H1 (cell line): ENCODE data around the gene WNT5A. TPM values are rescaled to one million over a fixed set of nuclear protein-coding genes. Genes with fewer than 3 reads are reported as not detected.

ENCODE experiments used
- CTCF ChIA-PET: fragments of 300-600 bp; sonication (Branson Sonifier 250); formaldehyde crosslinking; loops from one replicate; lab custom pipeline; 2021; ENCODE audit not compliant: partially characterized antibody; lab: Charles Lee
- POLR2A ChIA-PET: fragments of 300-600 bp; sonication (Branson Sonifier 250); formaldehyde crosslinking; loops from one replicate; lab custom pipeline; 2021; ENCODE audit warnings: inconsistent platforms; ENCODE audit not compliant: partially characterized antibody; lab: Charles Lee
- DNase-seq, 2 experiments: peaks; one replicate each; pipeline versions ENCODE4 v3.0.0 to v3.0.0-alpha.2; 2010 to 2022; ENCODE audit warnings: low spot score in 2 of 2, low read depth in 1 of 2, mixed read lengths in 1 of 2
- FAIRE-seq: peaks from 2 replicates; lab custom pipeline; 2011; peaks lifted over from hg19 to GRCh38; lab: Jason Lieb, UNC
- H2AFZ ChIP-seq: 2 replicates; pipeline ENCODE4 v1.8.1; 2012; ENCODE audit warnings: low read length, inconsistent platforms
- H2AK5ac ChIP-seq: 2 replicates; pipeline ENCODE4 v1.6.1; 2013; ENCODE audit warnings: low read depth, low read length
- H2BK120ac ChIP-seq: replicated peaks from 2 replicates; pipeline ENCODE3; 2013; ENCODE audit warnings: low read depth, low read length, inconsistent platforms
- H2BK12ac ChIP-seq: 2 replicates; pipeline ENCODE4 v1.6.1; 2013; ENCODE audit warnings: low read depth, low read length
- H2BK15ac ChIP-seq: 2 replicates; pipeline ENCODE4 v1.6.1; 2013; ENCODE audit warnings: low read length
- H2BK20ac ChIP-seq: 2 replicates; pipeline ENCODE4 v1.6.1; 2013; ENCODE audit warnings: low read length
- H2BK5ac ChIP-seq: 2 replicates; pipeline ENCODE4 v1.6.1; 2013; ENCODE audit warnings: low read depth, low read length
- H3K14ac ChIP-seq: 2 replicates; pipeline ENCODE4 v1.6.1; 2013; ENCODE audit warnings: inconsistent platforms; ENCODE audit not compliant: insufficient read length
- H3K18ac ChIP-seq: 2 replicates; pipeline ENCODE4 v1.6.1; 2013; ENCODE audit warnings: low read length; ENCODE audit errors: extremely low read depth
- H3K23ac ChIP-seq: 2 replicates; pipeline ENCODE4 v1.6.1; 2013; ENCODE audit warnings: inconsistent platforms; ENCODE audit not compliant: insufficient read length
- H3K23me2 ChIP-seq: 2 replicates; pipeline ENCODE4 v1.6.1; 2013; ENCODE audit warnings: low read depth, low read length
- H3K27ac ChIP-seq: 2 replicates; pipeline ENCODE4 v1.6.1; 2011; ENCODE audit warnings: low read depth, low read length, inconsistent platforms
- H3K27me3 ChIP-seq, 4 experiments: replicated peaks in 1 of 4; 1 replicate in 1 of 4; 2 replicates in 3 of 4; pipeline versions ENCODE4 v1.6.1 to v1.8.1; 2011 to 2013; ENCODE audit warnings: low read length in 3 of 4, mild to moderate bottlenecking in 3 of 4, inconsistent platforms in 2 of 4, mixed read lengths in 2 of 4, moderate library complexity in 1 of 4; ENCODE audit not compliant: control insufficient read depth in 3 of 4, insufficient read depth in 3 of 4; ENCODE audit errors: extremely low read depth in 1 of 4
- H3K36me3 ChIP-seq, 4 experiments: 2 replicates each; pipeline versions ENCODE4 v1.6.1 to v1.8.1; 2011 to 2013; ENCODE audit warnings: mild to moderate bottlenecking in 4 of 4, low read length in 3 of 4, moderate library complexity in 2 of 4, control low read depth in 1 of 4, inconsistent platforms in 1 of 4; ENCODE audit not compliant: insufficient read depth in 4 of 4, control insufficient read depth in 2 of 4
- H3K4ac ChIP-seq: replicated peaks from 2 replicates; pipeline ENCODE3; 2013; ENCODE audit warnings: low read length, low read depth, mixed read lengths, inconsistent platforms; ENCODE audit not compliant: insufficient read length
- H3K4me1 ChIP-seq, 4 experiments: replicated peaks in 1 of 4; 1 replicate in 1 of 4; 2 replicates in 3 of 4; pipeline versions ENCODE4 v1.6.1 to v1.8.1; 2011 to 2013; ENCODE audit warnings: low read length in 3 of 4, inconsistent platforms in 2 of 4, mixed read lengths in 1 of 4; ENCODE audit not compliant: insufficient read depth in 4 of 4, control insufficient read depth in 3 of 4
- H3K4me2 ChIP-seq, 2 experiments: 2 replicates each; pipeline versions ENCODE4 v1.6.1 to v1.8.1; 2011 to 2013; ENCODE audit warnings: low read depth in 2 of 2, low read length in 2 of 2, control low read depth in 1 of 2, inconsistent platforms in 1 of 2, mild to moderate bottlenecking in 1 of 2; ENCODE audit not compliant: insufficient read depth in 1 of 2
- H3K4me3 ChIP-seq, 4 experiments: fragments of 200-600, 300-600 bp in 1 of 4; sonication (generic), shearing (Covaris generic), sonication (Bioruptor Twin) in 1 of 4; 2 replicates each; pipeline versions ENCODE4 v1.5.1 to v1.8.1; 2011 to 2016; ENCODE audit warnings: low read length in 4 of 4, low read depth in 3 of 4, control low read depth in 2 of 4, inconsistent platforms in 2 of 4, mild to moderate bottlenecking in 2 of 4, mixed read lengths in 1 of 4, moderate library complexity in 1 of 4; ENCODE audit not compliant: insufficient read depth in 2 of 4; ENCODE audit errors: extremely low read depth in 1 of 4
- H3K56ac ChIP-seq: replicated peaks from 2 replicates; pipeline ENCODE3; 2013; ENCODE audit warnings: low read depth, mild to moderate bottlenecking, mixed read lengths, low read length, inconsistent platforms; ENCODE audit not compliant: insufficient read length
- H3K79me1 ChIP-seq: 2 replicates; pipeline ENCODE4 v1.6.1; 2013; ENCODE audit warnings: low read depth, low read length, control low read depth
- H3K79me2 ChIP-seq, 2 experiments: 2 replicates each; pipeline versions ENCODE4 v1.6.1 to v1.8.1; 2012 to 2013; ENCODE audit warnings: low read length in 2 of 2, mild to moderate bottlenecking in 2 of 2, inconsistent platforms in 1 of 2; ENCODE audit not compliant: insufficient read depth in 2 of 2, control insufficient read depth in 1 of 2
- H3K9ac ChIP-seq, 4 experiments: replicated peaks in 1 of 4; 1 replicate in 1 of 4; 2 replicates in 3 of 4; pipeline versions ENCODE4 v1.6.1 to v1.8.1; 2011 to 2013; ENCODE audit warnings: low read depth in 3 of 4, low read length in 3 of 4, control low read depth in 2 of 4, mild to moderate bottlenecking in 2 of 4, moderate library complexity in 2 of 4, inconsistent platforms in 1 of 4; ENCODE audit errors: extremely low read depth in 1 of 4
- H3K9me3 ChIP-seq, 2 experiments: 2 replicates each; pipeline versions ENCODE4 v1.6.1 to v1.8.1; 2012 to 2013; ENCODE audit warnings: mild to moderate bottlenecking in 2 of 2, moderate library complexity in 2 of 2, control low read depth in 1 of 2, inconsistent platforms in 1 of 2, low read depth in 1 of 2, low read length in 1 of 2, mixed read lengths in 1 of 2; ENCODE audit not compliant: insufficient read depth in 2 of 2
- H4K20me1 ChIP-seq, 2 experiments: replicated peaks in 1 of 2; 2 replicates each; pipeline versions ENCODE3 to v1.8.1; 2011 to 2013; ENCODE audit warnings: inconsistent platforms in 2 of 2, low read length in 2 of 2, mild to moderate bottlenecking in 1 of 2; ENCODE audit not compliant: insufficient read depth in 2 of 2, control insufficient read depth in 1 of 2
- H4K5ac ChIP-seq: 2 replicates; pipeline ENCODE4 v1.6.1; 2013; ENCODE audit warnings: low read length, low read depth, mixed read lengths, inconsistent platforms; ENCODE audit not compliant: insufficient read length
- H4K8ac ChIP-seq: 2 replicates; pipeline ENCODE4 v1.8.0; 2013; ENCODE audit warnings: mild to moderate bottlenecking, moderate library complexity, low read length, inconsistent platforms; ENCODE audit not compliant: insufficient read depth; ENCODE audit errors: extremely low read depth
- H4K91ac ChIP-seq: replicated peaks from 2 replicates; pipeline ENCODE3; 2013; ENCODE audit warnings: low read length, mixed read lengths, inconsistent platforms; ENCODE audit not compliant: insufficient read length
- BRCA1 ChIP-seq: IDR thresholded peaks from 2 replicates; pipeline ENCODE4 v1.6.1; 2012; ENCODE audit warnings: low read depth, low read length, improper control_type of control experiment
- CHD2 ChIP-seq: IDR thresholded peaks from 2 replicates; pipeline ENCODE4 v1.6.1; 2012; ENCODE audit warnings: low read length, improper control_type of control experiment
- JUN ChIP-seq: IDR thresholded peaks from 2 replicates; pipeline ENCODE4 v1.6.1; 2011; ENCODE audit warnings: low read depth, mild to moderate bottlenecking, improper control_type of control experiment, low read length
- KDM5A ChIP-seq: fragments of 200-600 bp; IDR thresholded peaks from 2 replicates; pipeline ENCODE4 v1.7.1; 2012; ENCODE audit warnings: mild to moderate bottlenecking, low read length, inconsistent platforms, mixed read lengths
- POLR2A ChIP-seq, 2 experiments: IDR thresholded peaks; 1 replicate in 1 of 2; 2 replicates in 1 of 2; pipeline ENCODE4 v1.6.1; 2011; ENCODE audit warnings: low read depth in 2 of 2, low read length in 2 of 2, mild to moderate bottlenecking in 2 of 2; ENCODE audit errors: control extremely low read depth in 1 of 2
- POLR2AphosphoS5 ChIP-seq: IDR thresholded peaks from 2 replicates; pipeline ENCODE4 v1.6.1; 2011; ENCODE audit warnings: low read depth, low read length
- RFX5 ChIP-seq: IDR thresholded peaks from 2 replicates; pipeline ENCODE4 v1.6.1; 2011; ENCODE audit warnings: low read depth, low read length, improper control_type of control experiment, borderline replicate concordance
- SAP30 ChIP-seq: fragments of 300-600 bp; sonication (generic); IDR thresholded peaks from 2 replicates; pipeline ENCODE4 v1.7.1; 2012; ENCODE audit warnings: low read length, moderate library complexity, mild to moderate bottlenecking, inconsistent platforms; ENCODE audit not compliant: insufficient read depth, insufficient replicate concordance
- SIX5 ChIP-seq: IDR thresholded peaks from 2 replicates; pipeline ENCODE4 v1.6.1; 2011; ENCODE audit warnings: mild to moderate bottlenecking, low read depth, low read length
- SP1 ChIP-seq: IDR thresholded peaks from 2 replicates; pipeline ENCODE4 v1.6.1; 2011; ENCODE audit warnings: low read depth, low read length
- SP2 ChIP-seq: IDR thresholded peaks from 2 replicates; pipeline ENCODE4 v1.6.1; 2012; ENCODE audit warnings: mild to moderate bottlenecking, low read length, inconsistent platforms
- TAF7 ChIP-seq: optimal IDR thresholded peaks from 2 replicates; pipeline ENCODE3; 2011; ENCODE audit warnings: low read depth, mild to moderate bottlenecking, inconsistent platforms, low read length, moderate library complexity, borderline replicate concordance
- TBP ChIP-seq: IDR thresholded peaks from 2 replicates; pipeline ENCODE4 v1.6.1; 2011; ENCODE audit warnings: low read depth, low read length, improper control_type of control experiment
- TEAD4 ChIP-seq: IDR thresholded peaks from 2 replicates; pipeline ENCODE4 v1.6.1; 2012; ENCODE audit warnings: low read depth, low read length, inconsistent platforms, mixed read lengths
- ZNF274 ChIP-seq: IDR thresholded peaks from 2 replicates; pipeline ENCODE4 v1.7.0; 2012; ENCODE audit warnings: low read length, borderline replicate concordance; ENCODE audit errors: extremely low read depth
- WGBS, 2 experiments: shearing (Covaris generic) in 1 of 2; methylation state at CpG; one replicate each; pipeline versions ENCODE4 v1.1.6 to v1.1.7; 2013 to 2015; ENCODE audit warnings: low lambda C conversion rate in 2 of 2, mixed read lengths in 2 of 2, inconsistent platforms in 1 of 2, low coverage in 1 of 2, missing lambda C conversion rate in 1 of 2; ENCODE audit not compliant: insufficient replicate concordance in 2 of 2, insufficient coverage in 1 of 2, insufficient read length in 1 of 2; ENCODE audit errors: extremely low coverage in 1 of 2, missing lambda C conversion rate in 1 of 2; 5-methylcytosine and 5-hydroxymethylcytosine counted together
- polyA plus RNA-seq, 7 experiments: library from polyadenylated mRNA; depleted of rRNA in 3 of 7; stranded (reverse) in 5 of 7; unstranded in 2 of 7; fragments of >200 nt in 5 of 7; fragments of 200-250 nt in 2 of 7; gene quantifications; 1 replicate in 5 of 7; 2 replicates in 1 of 7; 4 replicates in 1 of 7; pipeline versions ENCODE4 v1.2.1 to v1.2.3, GENCODE V29; 2011 to 2013; ENCODE audit warnings: missing spikeins in 2 of 7, mixed read lengths in 2 of 7
- total RNA-seq: library from RNA; stranded (reverse); fragmentation: NEBNext Ultra II Directional; extraction: Animal tissue kit (Norgen Biotek cat#: 25700); gene quantifications from 2 replicates; pipeline ENCODE4 v1.2.1, GENCODE V29; 2021

WNT5A gene
- total and polyA plus RNA-seq, 2 of the 8 experiments (the other 6 are each of a cell fraction or from before 2014, with no cell fraction given), result 3.9 to 5.6 TPM

DNA sequence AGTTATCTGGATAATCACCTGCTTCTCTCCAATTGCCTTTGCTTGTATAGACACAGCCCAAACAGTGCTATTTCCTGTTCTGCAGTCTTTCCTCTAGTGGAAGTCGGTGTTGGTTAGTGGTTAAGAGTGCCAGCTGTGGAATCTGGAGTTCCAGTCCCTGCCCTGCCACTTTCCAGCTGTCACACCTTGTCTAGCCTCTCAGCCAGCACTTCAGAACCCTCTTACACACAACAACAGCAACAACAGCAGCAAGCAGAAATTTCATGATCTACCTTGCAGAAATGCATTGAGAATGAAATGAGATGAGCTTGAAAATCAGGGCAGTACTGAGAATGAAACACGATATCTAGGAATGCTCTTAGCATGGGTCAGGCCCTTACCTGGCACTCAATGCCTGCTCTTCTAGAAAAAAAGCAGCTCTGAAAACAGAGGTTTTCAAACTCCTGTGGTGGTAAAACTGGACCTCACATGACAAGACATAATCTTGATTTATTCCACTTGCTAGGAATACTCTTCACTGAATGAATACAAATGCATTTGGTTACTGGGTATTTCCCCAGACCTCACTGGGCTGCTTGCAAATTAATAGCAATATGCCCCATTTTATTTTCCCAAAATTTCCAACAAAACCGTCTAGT lies 3.3 kb upstream of the WNT5A start:
- POLR2A ChIA-PET, result interaction anchor here (0.6 to 1.1 kb wide), 4 partner anchors 14 to 277 kb away, joined by 3 to 4 read pairs (median 4); no protein-coding TSS in a partner anchor
- Histone ChIP-seq H3K27ac (no peak overlapping the region), H3K56ac (no peak overlapping the region), H4K8ac (no peak overlapping the region), H3K14ac (no peak overlapping the region), H3K79me1 (no peaks in the 10 kb centered on the region), H3K79me2 (no peaks in the 10 kb centered on the region), H2BK5ac (no peak overlapping the region), H3K27me3 (peaks cover 10 to 53% (median 43%) of the 10 kb centered on the region in 4 experiments), H3K4me3 (peak overlapping the region in 2 of 4 experiments; percentile 42 to 90; a peak in 2 of 8 replicates), H3K23ac (no peak overlapping the region), H2BK15ac (no peak overlapping the region), H3K36me3 (no peaks in the 10 kb centered on the region), H2BK12ac (no peak overlapping the region), H3K18ac (no peak overlapping the region), H2AFZ (no peak overlapping the region), H3K4ac (no peak overlapping the region), H2BK20ac (no peak overlapping the region), H3K9me3 (no peaks in the 10 kb centered on the region), H3K4me2 (peak overlapping the region; percentile 99), H3K4me1 (peaks cover 8 to 14% (median 11%) of the 10 kb centered on the region in 4 experiments; a peak in 6 of 7 replicates), H2BK120ac (no peak overlapping the region), H3K23me2 (peaks cover 34% of the 10 kb centered on the region), H4K5ac (no peak overlapping the region), H2AK5ac (no peak overlapping the region; the same call in 1 of the 2 replicates), H3K9ac (no peak overlapping the region), H4K20me1 (no peaks in the 10 kb centered on the region), H4K91ac (no peak overlapping the region)
- CTCF ChIA-PET, result interaction anchor here (1.1 to 1.5 kb wide), 4 partner anchors 14 to 404 kb away, joined by 3 to 6 read pairs (median 3); no protein-coding TSS in a partner anchor
- 59% methylated on average over 3 of the region's 3 CpGs; no CpG with 5 or more reads in 1 of the 2 experiments for WGBS, 2 experiments
- FAIRE-seq (peak; percentile 88), DNase-seq (no peak)
- no peak for TF ChIP-seq TEAD4
- TF ChIP-seq TBP, result no peak
- no peak for TF ChIP-seq POLR2AphosphoS5
- no peak for TF ChIP-seq SP1
- TF ChIP-seq BRCA1, result no peak
- no peak for TF ChIP-seq SIX5
- TF ChIP-seq KDM5A, result no peak
- TF ChIP-seq RFX5, result no peak
- no peak for TF ChIP-seq ZNF274
- TF ChIP-seq POLR2A (IDR thresholded peaks at IDR 0.05; ENCODE audit: control extremely low read depth in 1 of 2, low read depth in 2 of 2, low read length in 2 of 2), result no peak
- TF ChIP-seq SP2, result no peak
- TF ChIP-seq JUN, result no peak
- TF ChIP-seq SAP30, result no peak
- no peak for TF ChIP-seq CHD2
- no peak for TF ChIP-seq TAF7
